Prostate gland (tissue), 2 donors: Measurements from ENCODE around the gene TOGARAM1.

Experiments used
- CTCF ChIP-seq, 4 experiments: fragments of 200-600 bp in 2 of 4; fragments of 450-650 bp in 2 of 4; sonication (generic) in 2 of 4; IDR thresholded peaks; 1 replicate in 3 of 4; 2 replicates in 1 of 4; pipeline ENCODE4 v1.5.1; 2016 to 2019; ENCODE audit warnings: antibody characterized with exemption in 4 of 4, mild to moderate bottlenecking in 2 of 4, moderate library complexity in 2 of 4
- POLR2A ChIP-seq: fragments of 450-650 bp; IDR thresholded peaks from one replicate; pipeline ENCODE4 v1.6.1; 2016; ENCODE audit warnings: antibody characterized with exemption, mild to moderate bottlenecking

- TF ChIP-seq POLR2A (no peak), CTCF (IDR thresholded peaks at IDR 0.05) (no peak)
Observed at GRCh38 chr14:45051896-45052295, 89.9 kb downstream of the TOGARAM1 start.
